Stimulated activated CD8-positive, alpha-beta memory T cell treated with anti-CD3 and anti-CD28 coated beads, Interleukin-7, amount 100 ng/mL, for 4 hours (primary cell): ENCODE measurements around the gene ZNF334.

Experiments used
- DNase-seq, 2 donors: peaks; one replicate each; pipeline ENCODE4 v3.0.0-alpha.2; 2020; ENCODE audit warnings: low read depth in 2 of 2

The ZNF334 gene

DNA sequence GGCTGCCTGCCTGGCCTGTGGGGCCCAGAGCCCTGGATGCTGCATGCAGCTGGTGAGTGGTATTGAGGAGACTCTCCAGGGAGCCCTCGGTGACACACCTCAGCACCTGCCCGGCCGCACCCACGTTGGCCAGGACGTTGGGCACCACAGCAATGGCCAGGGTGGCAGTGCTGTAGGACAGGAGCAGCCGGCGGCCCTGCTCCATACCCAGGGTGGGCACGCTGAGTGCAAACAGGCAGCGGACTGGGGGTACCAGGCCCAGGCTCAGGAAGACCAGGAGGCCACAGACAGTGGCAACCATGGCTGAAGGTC, 32.4 kb upstream of the ZNF334 start:
- no peak for DNase-seq

DNA sequence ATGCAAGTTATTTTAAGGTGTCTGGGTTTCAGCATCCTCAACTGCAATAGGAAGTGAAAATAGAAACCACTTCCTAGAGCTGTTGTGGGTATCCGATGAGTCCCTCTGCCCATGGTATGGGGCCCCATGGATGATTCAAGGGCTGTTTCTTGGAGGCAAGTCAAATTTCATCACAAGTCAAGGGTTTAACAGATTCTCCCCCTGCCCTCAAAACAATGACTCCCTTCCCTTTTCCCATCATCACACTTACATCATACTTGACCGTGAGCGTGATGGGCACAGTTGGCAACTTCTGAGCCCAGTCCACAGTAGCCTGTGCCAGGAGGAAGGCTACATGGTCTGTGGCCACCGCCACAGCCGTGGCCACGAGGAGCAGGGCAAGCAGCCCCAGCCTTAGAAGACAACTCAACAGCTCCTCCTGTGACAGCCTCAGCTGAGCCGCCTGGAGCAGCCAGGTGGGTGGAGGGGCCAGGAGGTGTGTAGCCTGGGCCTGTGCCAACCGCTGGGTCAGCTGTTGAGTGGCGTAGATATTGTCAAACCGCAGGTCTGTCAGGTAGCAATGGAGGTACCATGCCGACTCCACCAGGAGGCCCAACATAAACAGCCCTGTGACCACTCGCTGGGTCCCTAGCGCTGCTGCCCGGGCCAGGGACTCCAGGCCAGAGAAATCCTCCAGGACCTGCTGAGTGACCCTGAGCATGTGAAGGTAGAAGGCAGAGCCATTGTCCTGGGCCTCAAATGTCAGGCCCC, 31.9 kb upstream of the ZNF334 start:
- DNase-seq, result peak; percentile 12 to 16

DNA sequence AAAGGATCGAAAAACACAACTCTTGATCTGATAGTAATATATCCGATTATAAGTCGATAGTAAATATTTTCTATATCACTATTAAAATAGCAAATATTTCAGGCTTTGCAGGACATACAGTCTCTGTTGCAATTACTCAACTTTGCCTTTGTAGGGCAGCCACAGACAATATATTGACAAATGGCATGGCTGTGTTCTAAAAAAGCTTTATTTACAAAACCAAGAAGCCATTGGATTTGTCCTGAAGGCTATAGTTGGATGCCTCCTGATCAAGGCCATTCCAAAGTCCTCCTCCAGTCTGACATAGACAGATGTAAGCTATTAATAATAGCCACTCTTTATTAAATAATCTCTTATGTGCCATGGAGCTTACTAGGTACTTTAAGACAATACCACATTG, 31.2 kb upstream of the ZNF334 start:
- DNase-seq, result no peak

DNA sequence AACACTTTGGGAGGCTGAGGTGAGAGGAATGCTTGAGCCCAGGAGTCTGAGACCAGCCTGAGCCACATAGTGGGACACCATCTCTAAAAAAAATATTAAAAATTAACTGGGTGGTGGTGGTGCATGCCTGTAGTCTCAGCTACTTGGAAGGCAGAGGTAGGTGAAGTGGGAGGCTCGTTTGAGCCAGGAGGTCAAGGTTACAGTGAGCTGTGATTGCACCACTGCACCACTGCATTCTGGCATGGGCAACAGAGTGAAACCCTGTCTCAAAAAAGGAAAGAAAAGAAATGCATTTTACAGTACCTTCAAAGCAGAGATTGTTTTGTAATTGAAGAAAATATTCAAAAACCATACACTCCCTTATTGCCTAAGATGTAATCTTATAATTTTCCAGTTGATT, 30.6 kb upstream of the ZNF334 start:
- no peak for DNase-seq

DNA sequence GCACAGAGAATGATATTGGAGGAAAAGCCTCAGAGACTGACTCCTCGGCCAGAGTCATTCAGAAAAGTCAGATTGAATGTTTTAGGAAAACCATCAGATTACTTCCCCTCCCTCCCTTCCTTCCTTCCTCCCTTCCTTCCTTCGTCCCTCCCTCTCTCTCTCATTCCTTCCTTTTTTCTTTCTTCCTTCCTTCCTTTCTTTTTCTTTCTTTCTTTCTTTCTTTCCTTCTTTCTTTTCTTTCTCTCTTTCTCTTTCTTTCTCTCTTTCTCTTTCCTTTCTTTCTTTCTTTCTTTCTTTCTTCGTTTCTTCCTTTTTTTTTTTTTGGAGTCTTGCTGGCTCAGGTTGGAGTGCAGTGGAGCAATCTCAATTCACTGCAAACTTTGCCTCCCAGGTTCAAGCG, 29.7 kb upstream of the ZNF334 start:
- no peak for DNase-seq

DNA sequence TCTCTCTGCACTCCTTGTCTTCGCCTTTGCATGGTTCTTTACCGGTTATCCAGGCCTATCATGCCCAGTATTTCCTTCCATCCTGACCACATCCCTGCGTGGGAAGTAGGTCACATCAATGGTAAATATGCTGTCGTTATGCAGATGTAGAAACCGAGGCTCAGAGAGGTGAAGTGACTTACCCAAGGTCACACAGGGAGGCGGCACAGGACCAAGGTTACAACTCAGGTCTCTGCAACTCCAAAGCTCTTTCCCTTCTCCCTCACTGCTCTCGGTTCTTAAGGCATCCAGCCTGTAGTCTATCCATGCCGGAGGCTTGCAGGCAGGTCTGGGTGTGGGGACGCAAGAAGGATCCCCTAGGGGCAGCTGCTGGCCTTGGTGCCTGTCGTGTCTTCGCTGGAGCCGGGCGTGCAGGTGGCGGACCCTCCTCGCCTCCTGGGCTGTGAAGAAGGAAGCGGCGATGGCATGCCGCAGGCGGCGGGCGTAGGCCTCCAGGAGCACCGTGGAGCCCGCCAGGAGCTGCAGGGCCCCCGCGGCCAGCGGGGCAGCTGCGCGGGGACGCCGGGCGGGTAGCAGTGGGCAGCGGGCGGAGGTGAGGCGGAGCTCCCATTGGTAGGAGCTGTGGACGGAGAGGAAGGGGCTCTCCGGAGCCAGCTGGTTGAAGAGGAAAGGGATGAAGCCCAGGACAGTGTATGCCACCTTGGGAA, 28.0 kb upstream of the ZNF334 start:
- no peak for DNase-seq

DNA sequence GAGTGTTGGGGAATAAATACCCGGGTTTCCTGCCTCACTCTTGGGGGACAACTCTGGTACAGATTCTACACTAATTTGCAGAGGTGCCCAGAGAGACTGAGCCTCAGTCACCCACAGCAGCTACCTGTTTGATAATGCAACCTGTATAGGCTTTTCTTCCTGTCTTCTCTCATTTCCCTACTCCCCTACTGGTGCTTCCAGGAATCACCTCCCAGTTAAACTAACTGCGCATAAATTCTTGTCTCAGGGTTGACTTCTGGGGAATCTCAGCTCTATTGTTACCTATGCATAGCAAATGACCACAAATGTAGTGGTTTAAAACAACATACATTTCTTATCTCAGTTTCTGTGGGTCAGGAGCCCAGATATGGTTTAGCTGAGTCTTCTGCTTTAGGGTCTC, 25.8 kb upstream of the ZNF334 start:
- DNase-seq, result no peak

DNA sequence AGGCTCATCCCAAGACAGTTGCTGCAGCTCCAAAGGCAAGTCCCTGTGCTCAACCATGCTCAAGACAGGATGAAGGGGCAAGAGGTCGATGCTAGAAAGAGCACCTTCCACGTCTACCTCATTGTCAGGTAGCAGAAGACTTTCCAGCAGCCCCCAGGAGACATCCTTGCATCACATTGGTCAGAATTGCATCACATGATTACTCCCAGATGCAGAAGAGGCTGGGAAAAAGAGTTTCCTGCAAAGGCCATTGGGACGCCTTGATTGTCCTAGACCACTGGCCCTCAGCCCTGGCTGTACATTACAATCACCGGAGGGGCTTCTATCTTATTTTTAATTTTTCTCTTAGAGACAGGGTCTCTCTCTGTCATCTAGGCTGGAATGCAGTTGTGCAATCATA, 17.3 kb upstream of the ZNF334 start:
- no peak for DNase-seq

DNA sequence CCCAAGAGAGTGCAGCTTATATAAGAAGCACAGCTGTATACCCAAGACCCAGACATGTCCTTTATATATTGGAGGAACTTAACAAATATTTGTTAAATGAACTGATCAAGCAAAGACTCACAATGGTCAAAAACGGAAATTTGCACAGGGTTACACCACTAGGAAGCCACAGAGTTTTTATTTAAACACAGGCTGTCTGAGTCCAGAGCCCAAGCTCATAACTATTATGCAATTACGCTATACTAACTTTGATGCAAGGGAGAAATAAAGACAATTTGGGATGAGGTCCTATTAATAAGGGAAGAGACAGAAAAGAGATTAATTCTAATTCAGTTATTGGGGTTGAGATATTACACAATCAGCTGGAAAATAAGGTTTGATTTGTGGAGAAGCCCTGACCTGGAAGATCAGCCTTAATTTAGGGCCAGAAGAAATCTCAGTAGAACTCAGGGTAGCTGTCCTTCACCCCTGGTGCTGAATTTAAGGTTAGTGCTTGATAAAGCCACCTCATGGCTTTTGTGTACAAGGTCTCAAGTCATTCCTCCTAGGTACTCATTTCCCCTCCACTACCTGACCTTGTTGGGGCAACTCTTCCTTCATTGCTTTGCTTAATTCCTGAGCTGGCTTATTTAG, 10.5 kb upstream of the ZNF334 start:
- DNase-seq, result no peak

DNA sequence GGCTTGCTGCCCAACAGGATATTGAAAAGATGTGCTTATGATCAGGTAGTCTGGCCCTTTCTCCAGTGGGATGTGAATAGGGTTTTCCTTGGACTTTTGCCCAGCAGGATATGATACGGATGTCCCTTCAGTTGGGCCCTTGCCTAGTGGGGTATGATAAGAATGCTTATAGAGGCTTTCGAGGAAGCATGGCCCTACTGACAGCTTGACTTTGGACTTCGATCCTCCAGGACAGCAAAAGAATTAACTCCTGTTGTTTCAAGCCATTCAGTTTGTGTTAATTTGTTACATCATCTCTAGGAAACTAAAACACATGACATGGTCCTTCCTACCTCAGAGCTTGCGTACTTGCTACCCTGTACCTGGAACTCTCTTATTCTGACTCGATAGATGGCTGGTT, 9.7 kb upstream of the ZNF334 start:
- no peak for DNase-seq

DNA sequence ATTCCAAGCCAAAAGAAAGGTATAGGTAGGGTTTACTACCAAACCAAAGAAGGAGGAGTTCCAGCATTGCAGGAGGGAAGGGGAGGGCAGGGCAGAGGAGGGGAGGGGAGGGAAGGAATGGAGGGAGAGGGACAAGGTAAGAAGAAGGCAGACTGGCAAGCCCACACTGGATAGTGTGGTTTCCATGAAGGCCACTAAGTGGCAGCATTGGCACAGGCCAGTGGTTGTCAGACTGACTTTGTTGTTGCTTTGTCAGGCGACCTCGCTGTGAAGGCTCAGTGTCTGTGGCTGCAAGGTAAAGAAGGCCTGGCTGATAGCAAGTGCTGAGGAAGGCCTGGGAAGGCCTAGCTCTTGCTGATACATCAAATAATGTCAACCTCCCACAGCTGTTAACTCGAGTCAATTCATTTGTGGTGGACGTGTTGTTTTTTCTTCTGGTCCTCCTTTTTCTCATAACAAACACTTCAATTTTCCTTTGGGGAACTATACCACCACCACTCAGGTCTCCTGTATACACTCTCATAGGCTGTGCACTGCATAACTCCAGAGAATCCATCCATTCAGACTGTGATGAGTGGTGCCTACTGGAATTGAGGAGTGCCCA, 7.7 kb upstream of the ZNF334 start:
- DNase-seq, result peak; percentile 10 to 26

DNA sequence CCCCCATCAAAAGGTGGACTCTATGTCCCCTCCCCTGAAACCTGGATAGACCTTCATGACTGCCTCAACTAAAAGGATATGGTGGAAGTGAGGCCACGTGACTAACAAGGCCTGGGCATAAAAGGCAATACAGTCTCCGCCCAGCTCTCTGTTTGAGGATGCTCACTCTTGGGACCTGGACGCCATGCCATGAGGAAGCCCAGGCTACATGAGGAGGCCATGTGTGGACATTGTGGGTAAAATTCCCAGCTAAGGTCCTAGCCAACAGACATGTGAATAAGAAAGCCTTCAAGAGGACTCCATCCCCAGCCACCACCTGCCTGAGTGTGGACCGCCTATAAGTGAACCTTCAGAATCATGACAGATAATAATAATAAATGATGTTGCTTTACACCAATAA, 7.2 kb upstream of the ZNF334 start:
- DNase-seq, result no peak

DNA sequence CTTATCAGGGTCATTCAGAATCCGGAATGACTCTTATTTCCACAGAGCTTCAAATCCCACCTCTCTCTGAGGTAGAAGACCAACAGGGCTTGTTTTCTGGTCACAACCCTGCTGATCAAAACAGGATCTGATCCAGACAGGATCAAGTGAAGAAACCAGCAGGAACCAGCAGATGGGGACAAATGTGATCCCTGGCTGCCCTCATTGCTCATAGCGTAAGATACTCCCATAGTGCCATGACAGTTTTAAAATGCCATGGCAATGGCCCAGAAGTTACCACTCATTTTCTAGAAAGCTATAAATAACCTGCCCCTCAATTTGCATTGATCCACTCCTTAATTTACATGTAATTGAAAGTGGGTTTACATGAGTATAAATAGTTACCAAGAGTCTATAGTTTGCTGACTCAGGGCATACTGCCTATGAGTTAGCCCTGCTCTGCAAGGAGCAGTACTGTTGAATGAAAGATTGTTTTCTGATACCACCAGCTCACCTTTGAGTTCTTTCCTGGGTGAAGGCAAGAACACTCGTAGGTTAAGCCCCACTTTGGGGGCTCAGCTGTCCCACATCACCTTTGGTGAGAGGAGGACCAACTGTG, 6.2 kb upstream of the ZNF334 start:
- no peak for DNase-seq

DNA sequence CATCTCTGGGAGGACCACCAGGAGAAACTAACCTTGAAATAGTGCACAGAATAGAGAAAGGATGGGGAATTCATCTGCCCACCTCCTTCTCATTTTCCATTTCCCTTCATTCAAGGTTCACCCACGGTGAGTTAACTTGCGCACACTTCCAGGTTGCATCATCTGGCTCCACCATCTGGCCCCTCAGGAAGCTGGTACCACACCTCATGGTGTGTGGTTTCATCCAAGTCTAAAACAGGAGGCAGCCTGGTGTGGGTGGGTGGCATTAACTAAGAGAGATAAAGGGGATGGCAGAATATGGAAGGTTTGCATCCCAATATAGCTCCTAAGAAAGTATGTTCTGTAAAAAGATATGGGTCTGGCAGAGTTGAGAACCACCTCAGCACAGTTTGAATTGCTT, 3.8 kb downstream of the ZNF334 start:
- no peak for DNase-seq

DNA sequence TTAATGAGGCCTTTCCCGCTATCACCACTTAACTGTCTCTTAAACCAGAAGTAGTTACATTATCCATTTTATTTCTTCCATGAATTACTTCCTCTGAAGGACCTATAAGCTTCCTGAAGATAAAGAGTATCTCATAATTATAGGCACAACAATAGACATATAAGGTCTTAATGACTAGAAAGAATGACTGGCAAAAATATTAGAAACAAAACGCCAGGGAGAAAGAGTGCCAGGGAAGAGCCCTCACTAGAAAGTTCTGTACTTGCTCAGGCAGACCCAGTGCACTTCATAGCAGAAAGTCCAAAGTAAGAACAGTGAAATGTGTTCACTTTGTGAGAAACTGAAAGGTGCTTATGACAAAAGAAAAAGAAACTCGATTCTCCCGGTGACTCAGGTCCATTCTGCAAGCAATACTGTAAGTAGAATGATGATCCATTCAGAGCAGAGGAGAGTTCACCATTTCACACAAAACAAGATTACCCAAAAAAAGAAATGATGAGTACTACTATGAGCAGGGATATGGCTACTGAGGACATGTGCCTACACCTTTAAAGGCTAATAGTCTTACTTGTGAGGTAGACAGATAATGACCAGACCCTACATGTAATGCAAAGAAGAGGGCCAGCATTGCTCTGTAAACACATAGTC, 5.5 kb downstream of the ZNF334 start:
- no peak for DNase-seq

DNA sequence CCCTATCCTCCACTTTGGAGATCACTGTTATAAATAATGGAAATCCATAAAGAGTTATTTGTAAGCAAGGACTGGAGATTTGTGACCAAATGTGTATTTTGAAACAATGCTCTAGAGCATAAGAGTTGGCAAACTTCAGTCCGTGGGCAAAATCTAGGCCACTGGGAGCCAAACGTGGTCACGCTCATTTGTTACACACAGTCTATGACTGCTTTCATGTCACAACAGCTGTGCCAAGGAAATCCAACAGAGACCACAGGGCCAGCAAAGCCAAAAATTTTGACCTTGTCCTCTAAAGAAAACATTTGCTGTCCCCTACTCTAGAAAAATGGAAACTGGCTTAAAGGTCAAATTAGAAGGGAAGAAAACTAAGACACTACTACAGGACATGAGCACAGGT, 7.9 kb downstream of the ZNF334 start:
- DNase-seq, result no peak

DNA sequence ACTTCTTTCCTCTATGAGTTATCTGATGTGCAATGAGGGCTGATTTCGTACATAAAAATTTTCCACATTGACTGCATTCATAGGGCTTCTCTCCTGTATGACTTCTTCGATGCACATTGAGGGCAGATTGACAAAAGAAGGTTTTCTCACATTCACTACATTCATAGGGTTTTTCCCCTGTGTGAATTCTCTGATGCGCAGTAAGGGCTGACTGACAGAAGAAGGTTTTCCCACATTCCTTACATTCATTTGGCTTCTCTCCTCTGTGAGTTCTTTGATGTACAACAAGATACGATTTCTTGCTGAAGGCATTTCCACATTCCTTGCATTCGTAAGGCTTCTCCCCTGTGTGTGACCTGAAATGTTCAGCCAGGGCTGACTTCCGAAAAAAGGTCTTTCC, 11.4 kb downstream of the ZNF334 start:
- no peak for DNase-seq

DNA sequence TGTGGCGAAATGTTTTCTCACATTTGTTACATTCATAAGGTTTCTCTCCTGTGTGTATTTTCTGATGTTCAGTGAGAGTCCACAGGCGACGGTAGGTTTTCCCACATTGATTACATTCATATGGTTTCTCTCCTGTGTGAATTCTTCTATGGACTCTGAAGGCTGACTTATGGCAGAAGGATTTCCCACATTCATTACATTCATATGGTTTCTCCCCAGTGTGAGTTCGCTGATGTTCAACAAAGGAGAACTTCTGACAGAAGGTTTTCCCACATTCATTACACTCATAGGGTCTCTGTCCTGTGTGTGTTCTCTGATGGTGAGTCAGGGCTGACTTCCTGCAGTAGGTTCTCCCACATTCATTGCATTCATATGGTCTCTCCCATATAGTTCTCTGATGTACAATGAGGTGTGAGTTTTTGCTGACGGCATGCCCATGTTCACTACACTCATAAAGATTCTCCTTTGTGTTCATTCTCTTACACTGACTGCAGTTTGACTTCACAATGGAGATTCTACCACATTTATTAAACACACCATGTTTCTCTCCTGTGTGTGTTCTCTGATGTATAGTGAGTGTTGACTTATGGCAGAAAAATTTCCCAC, 11.9 kb downstream of the ZNF334 start:
- no peak for DNase-seq

DNA sequence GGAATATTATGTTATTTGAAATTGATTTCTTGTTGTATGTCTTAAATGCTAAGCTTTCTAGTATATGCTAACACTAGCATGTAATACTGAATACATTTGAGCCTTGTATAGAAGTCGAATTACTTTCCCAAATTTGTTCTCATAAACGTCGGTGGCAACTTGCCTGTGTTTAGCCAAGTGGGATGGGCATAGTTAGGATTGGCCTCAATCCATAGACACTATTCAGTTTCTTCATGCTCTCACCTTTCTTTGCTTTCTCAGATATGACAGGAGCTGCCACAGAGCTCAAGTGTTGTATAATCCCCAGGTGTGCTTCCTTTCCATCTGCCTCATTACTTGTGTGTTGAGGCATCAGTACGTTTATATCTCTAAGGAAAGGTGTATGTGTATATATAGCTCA, 19.3 kb downstream of the ZNF334 start:
- DNase-seq, result no peak

DNA sequence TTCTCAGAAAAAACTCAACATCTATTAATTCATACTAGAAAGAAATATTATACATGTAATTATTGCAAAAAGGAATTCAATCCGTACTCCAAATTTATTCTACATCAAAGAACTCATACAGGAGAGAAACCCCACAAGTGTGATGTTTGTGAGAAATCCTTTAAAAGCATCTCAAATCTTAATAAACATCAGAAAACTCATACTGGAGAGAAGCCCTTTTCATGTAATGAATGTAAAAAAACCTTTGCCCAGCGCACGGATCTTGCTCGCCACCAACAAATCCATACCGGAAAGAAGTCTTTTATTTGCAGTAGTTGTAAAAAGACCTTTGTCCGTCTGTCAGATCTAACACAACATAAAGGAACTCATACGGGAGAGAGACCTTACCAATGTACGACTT, 22.0 kb downstream of the ZNF334 start:
- no peak for DNase-seq

DNA sequence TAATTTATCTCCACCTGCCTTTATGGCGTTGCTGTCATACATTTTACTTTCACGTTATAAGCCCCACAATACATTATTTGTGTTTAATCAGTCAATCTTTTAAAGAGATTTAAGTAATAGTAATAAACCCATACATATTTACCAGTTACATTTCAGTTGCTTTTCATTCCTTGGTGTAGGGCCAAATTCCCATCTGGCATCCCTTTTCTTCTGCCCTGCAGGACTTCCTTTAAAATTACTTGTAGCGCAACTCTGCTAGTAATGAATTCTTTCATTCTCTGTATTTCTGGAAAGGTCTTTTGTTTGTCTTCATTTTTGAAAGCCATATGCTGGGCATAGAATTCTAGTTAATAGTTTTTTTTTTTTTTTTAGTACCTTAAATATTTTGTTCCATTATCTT, 24.9 kb downstream of the ZNF334 start:
- DNase-seq, result no peak

DNA sequence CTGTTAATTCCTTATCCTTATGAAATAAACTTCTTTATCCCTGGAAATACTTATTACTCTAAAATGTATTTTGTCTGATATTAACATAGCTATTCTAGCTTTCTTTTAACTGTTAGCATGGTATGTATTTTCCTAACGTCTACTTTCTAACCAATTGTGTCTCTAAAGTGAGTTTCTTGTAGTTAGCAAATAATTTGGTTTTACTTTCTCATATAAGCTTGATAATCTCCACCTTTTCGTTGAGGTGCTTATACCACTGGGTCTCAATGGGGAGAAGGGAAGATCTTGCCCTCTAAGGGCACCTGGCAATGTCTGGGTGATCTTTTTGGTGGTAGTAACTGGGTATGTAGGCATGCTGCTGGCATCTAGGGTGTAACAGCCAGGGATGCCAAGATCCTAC, 25.7 kb downstream of the ZNF334 start:
- DNase-seq, result no peak
